Neutrophil (primary cell): Measurements from ENCODE around the gene GNS.
A peak's percentile ranks its signal among the peaks of the same experiment; 100 is the strongest.

Source experiments
- H3K27ac ChIP-seq: fragments of 200-600 bp; sonication (generic); 2 replicates; pipeline ENCODE4 v1.5.1; 2016; ENCODE audit warnings: mild to moderate bottlenecking, moderate library complexity
- H3K27me3 ChIP-seq: fragments of 200-600 bp; sonication (generic); 2 replicates; pipeline ENCODE4 v1.6.0; 2016; ENCODE audit warnings: mild to moderate bottlenecking
- H3K36me3 ChIP-seq: fragments of 200-600 bp; sonication (generic); 2 replicates; pipeline ENCODE4 v1.5.1; 2017
- H3K4me1 ChIP-seq, 2 experiments: fragments of 200-600 bp in 1 of 2; sonication (generic) in 1 of 2; 1 replicate in 1 of 2; 2 replicates in 1 of 2; pipeline versions ENCODE4 v1.5.1 to v1.6.1; 2013 to 2016; ENCODE audit warnings: low read depth in 1 of 2, low read length in 1 of 2, mild to moderate bottlenecking in 1 of 2, moderate library complexity in 1 of 2; ENCODE audit not compliant: control insufficient read depth in 1 of 2, insufficient read depth in 1 of 2
- H3K4me3 ChIP-seq, 2 experiments: fragments of 200-600 bp in 1 of 2; sonication (generic) in 1 of 2; 1 replicate in 1 of 2; 2 replicates in 1 of 2; pipeline ENCODE4 v1.5.1; 2013 to 2016; ENCODE audit warnings: low read depth in 1 of 2, low read length in 1 of 2, mild to moderate bottlenecking in 1 of 2, moderate library complexity in 1 of 2
- H3K9me3 ChIP-seq: fragments of 200-600 bp; sonication (generic); 2 replicates; pipeline ENCODE4 v1.5.1; 2016
- TF ChIP-seq, protein P1 (sequence below): fragments of 200-600 bp; sonication (generic); IDR thresholded peaks from 2 replicates; pipeline ENCODE4 v1.5.1; 2016; ENCODE audit warnings: antibody characterized with exemption

GNS gene

GRCh38 chr12:64753427-64753826, 5.8 kb downstream of the GNS start:
- Histone ChIP-seq H3K27me3 (no peaks in the 10 kb centered on the region), H3K4me3 (no peak overlapping the region), H3K9me3 (no peaks in the 10 kb centered on the region), H3K27ac (peak overlapping the region; percentile 60), H3K4me1 (peaks cover 88 to 92% of the 10 kb centered on the region in 2 experiments), H3K36me3 (peaks cover 13% of the 10 kb centered on the region)
- TF ChIP-seq, protein P1, sequence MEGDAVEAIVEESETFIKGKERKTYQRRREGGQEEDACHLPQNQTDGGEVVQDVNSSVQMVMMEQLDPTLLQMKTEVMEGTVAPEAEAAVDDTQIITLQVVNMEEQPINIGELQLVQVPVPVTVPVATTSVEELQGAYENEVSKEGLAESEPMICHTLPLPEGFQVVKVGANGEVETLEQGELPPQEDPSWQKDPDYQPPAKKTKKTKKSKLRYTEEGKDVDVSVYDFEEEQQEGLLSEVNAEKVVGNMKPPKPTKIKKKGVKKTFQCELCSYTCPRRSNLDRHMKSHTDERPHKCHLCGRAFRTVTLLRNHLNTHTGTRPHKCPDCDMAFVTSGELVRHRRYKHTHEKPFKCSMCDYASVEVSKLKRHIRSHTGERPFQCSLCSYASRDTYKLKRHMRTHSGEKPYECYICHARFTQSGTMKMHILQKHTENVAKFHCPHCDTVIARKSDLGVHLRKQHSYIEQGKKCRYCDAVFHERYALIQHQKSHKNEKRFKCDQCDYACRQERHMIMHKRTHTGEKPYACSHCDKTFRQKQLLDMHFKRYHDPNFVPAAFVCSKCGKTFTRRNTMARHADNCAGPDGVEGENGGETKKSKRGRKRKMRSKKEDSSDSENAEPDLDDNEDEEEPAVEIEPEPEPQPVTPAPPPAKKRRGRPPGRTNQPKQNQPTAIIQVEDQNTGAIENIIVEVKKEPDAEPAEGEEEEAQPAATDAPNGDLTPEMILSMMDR: no peak

DNA sequence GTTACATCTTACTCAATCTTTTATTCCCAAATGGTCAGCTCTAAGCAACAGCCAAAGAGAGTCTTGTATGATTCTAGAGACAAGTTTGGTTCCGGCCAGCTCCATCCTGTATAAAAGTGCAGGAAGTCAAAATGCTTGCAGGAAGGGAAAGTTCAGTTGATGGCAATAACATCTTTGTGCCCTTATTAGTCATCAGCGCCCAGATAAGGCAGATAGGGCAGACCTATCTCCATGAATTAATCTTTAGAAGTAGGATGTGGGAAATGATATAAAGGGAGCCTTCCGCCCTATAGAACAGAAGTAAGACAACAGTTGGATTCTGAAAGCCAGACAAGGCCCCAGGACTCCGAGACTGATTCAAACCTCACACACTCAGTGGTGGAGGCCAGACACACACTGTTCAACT, 6.4 kb downstream of the GNS start:
- Histone ChIP-seq H3K36me3 (peaks cover 13% of the 10 kb centered on the region), H3K27me3 (no peaks in the 10 kb centered on the region), H3K4me3 (no peak overlapping the region), H3K9me3 (no peaks in the 10 kb centered on the region), H3K27ac (peak overlapping the region; percentile 60), H3K4me1 (peaks cover 84 to 92% of the 10 kb centered on the region in 2 experiments)
- TF ChIP-seq, protein P1: no peak

GRCh38 chr12:64752032-64752431, 7.2 kb downstream of the GNS start:
- H3K4me3 ChIP-seq: no peak overlapping the region
- H3K36me3 ChIP-seq: peaks cover 13% of the 10 kb centered on the region
- no peaks in the 10 kb centered on the region for H3K27me3 ChIP-seq
- H3K9me3 ChIP-seq: no peaks in the 10 kb centered on the region
- H3K27ac ChIP-seq: peak overlapping the region; percentile 60
- H3K4me1 ChIP-seq: peaks cover 82 to 92% of the 10 kb centered on the region in 2 experiments
- TF ChIP-seq, protein P1: no peak

- H3K4me3 ChIP-seq: peak overlapping the region; percentile 37 to 47
- H3K4me1 ChIP-seq: peaks cover 79 to 91% of the 10 kb centered on the region in 2 experiments
- H3K27me3 ChIP-seq: no peaks in the 10 kb centered on the region
- no peaks in the 10 kb centered on the region for H3K9me3 ChIP-seq
- H3K27ac ChIP-seq: peak overlapping the region; percentile 87
- H3K36me3 ChIP-seq: peaks cover 18% of the 10 kb centered on the region
- TF ChIP-seq, protein P1: no peak
Measured at GRCh38 chr12:64749461-64750200, 9.6 kb downstream of the GNS start.

- Histone ChIP-seq H3K27ac (peak overlapping the region; percentile 58), H3K4me1 (peaks cover 65 to 73% of the 10 kb centered on the region in 2 experiments), H3K36me3 (peaks cover 38% of the 10 kb centered on the region), H3K27me3 (no peaks in the 10 kb centered on the region), H3K9me3 (no peaks in the 10 kb centered on the region), H3K4me3 (no peak overlapping the region)
- TF ChIP-seq, protein P1: no peak
Measured at GRCh38 chr12:64747695-64748094, 11.5 kb downstream of the GNS start.
